IMR-90 (cell line): ENCODE results near the gene SERPINB10. TPM values are rescaled to one million over a fixed set of nuclear protein-coding genes. Genes with fewer than 3 reads are reported as not detected.

Experiments used
- ATAC-seq: fragments of 200-7000 bp; cut with Tn5 transposase; 2 replicates; pipeline ENCODE4 v1.9.1; 2020; ENCODE audit warnings: low read depth, mild to moderate bottlenecking, moderate library complexity
- BruUV-seq: library from RNA; stranded (reverse); fragments of 400-500 nt; replicated peaks from 2 replicates; lab custom pipeline; 2021; lab: Mats Ljungman, UMichigan
- CTCF ChIA-PET: fragments of 300-600 bp; formaldehyde crosslinking; extraction: SDS; loops from one replicate; lab custom pipeline; 2021; ENCODE audit warnings: antibody characterized with exemption; lab: Yijun Ruan, JAX
- POLR2A ChIA-PET: fragments of 300-600 bp; sonication (Branson Sonifier 250); formaldehyde crosslinking; loops from one replicate; lab custom pipeline; 2022; ENCODE audit warnings: antibody characterized with exemption; ENCODE audit not compliant: unreplicated experiment; lab: Charles Lee
- DNase-seq: peaks from one replicate; pipeline ENCODE4 v3.0.0; 2013
- H2AFZ ChIP-seq: replicated peaks from 2 replicates; pipeline ENCODE3; 2013; ENCODE audit warnings: low read length, mild to moderate bottlenecking; ENCODE audit not compliant: poor library complexity
- H2AK5ac ChIP-seq: 2 replicates; pipeline ENCODE4 v1.6.1; 2013; ENCODE audit warnings: low read depth, low read length, inconsistent platforms
- H2AK9ac ChIP-seq: replicated peaks from 2 replicates; pipeline ENCODE3; 2013; ENCODE audit warnings: mild to moderate bottlenecking, low read depth, low read length, moderate library complexity; ENCODE audit not compliant: poor library complexity
- H2BK120ac ChIP-seq: 2 replicates; pipeline ENCODE4 v1.6.1; 2013; ENCODE audit warnings: low read depth, low read length, inconsistent platforms
- H2BK15ac ChIP-seq: 3 replicates; pipeline ENCODE4 v1.6.1; 2013; ENCODE audit warnings: low read depth, low read length, inconsistent platforms
- H2BK20ac ChIP-seq: 2 replicates; pipeline ENCODE4 v1.6.1; 2013; ENCODE audit warnings: low read depth, mild to moderate bottlenecking, inconsistent platforms, low read length, moderate library complexity
- H2BK5ac ChIP-seq: 2 replicates; pipeline ENCODE4 v1.6.1; 2013; ENCODE audit warnings: mild to moderate bottlenecking, low read depth, low read length, inconsistent platforms; ENCODE audit not compliant: poor library complexity, severe bottlenecking
- H3K14ac ChIP-seq: replicated peaks from 2 replicates; pipeline ENCODE4 v1.6.1; 2013; ENCODE audit warnings: low read depth, low read length, inconsistent platforms
- H3K18ac ChIP-seq: 2 replicates; pipeline ENCODE4 v1.6.1; 2013; ENCODE audit warnings: low read depth, low read length, control low read depth
- H3K23ac ChIP-seq: 2 replicates; pipeline ENCODE4 v1.6.1; 2013; ENCODE audit warnings: low read depth, low read length, inconsistent platforms
- H3K27ac ChIP-seq: 2 replicates; pipeline ENCODE4 v1.5.1; 2013; ENCODE audit warnings: mild to moderate bottlenecking, control low read depth, low read length; ENCODE audit not compliant: insufficient read depth
- H3K27me3 ChIP-seq: 2 replicates; pipeline ENCODE4 v1.6.1; 2013; ENCODE audit warnings: low read length; ENCODE audit not compliant: control insufficient read depth, insufficient read depth
- H3K36me3 ChIP-seq: 2 replicates; pipeline ENCODE4 v1.6.1; 2013; ENCODE audit warnings: low read length, mixed read lengths; ENCODE audit not compliant: control insufficient read depth, insufficient read depth
- H3K4ac ChIP-seq: 2 replicates; pipeline ENCODE4 v1.6.1; 2013; ENCODE audit warnings: low read depth, low read length, inconsistent platforms
- H3K4me1 ChIP-seq: 2 replicates; pipeline ENCODE4 v1.6.1; 2013; ENCODE audit warnings: low read length, mixed read lengths; ENCODE audit not compliant: control insufficient read depth, insufficient read depth
- H3K4me2 ChIP-seq: 2 replicates; pipeline ENCODE4 v1.6.1; 2013; ENCODE audit warnings: low read depth, mild to moderate bottlenecking, control low read depth, low read length, moderate library complexity
- H3K4me3 ChIP-seq: 2 replicates; pipeline ENCODE4 v1.5.1; 2013; ENCODE audit warnings: low read depth, mild to moderate bottlenecking, control low read depth, low read length, moderate library complexity; ENCODE audit not compliant: insufficient read depth
- H3K56ac ChIP-seq: 2 replicates; pipeline ENCODE4 v1.6.1; 2013; ENCODE audit warnings: low read length, inconsistent platforms; ENCODE audit not compliant: insufficient read depth; ENCODE audit errors: extremely low read depth
- H3K79me1 ChIP-seq, 2 experiments: 2 replicates each; pipeline ENCODE4 v1.6.1; 2013; ENCODE audit warnings: low read length in 2 of 2, inconsistent platforms in 1 of 2, low read depth in 1 of 2
- H3K9ac ChIP-seq: 2 replicates; pipeline ENCODE4 v1.6.1; 2013; ENCODE audit warnings: low read depth, low read length, control low read depth
- H3K9me1 ChIP-seq: 2 replicates; pipeline ENCODE4 v1.6.1; 2013; ENCODE audit warnings: low read length, inconsistent platforms; ENCODE audit not compliant: insufficient read depth
- H3K9me3 ChIP-seq: 2 replicates; pipeline ENCODE4 v1.6.1; 2013; ENCODE audit warnings: low read length; ENCODE audit not compliant: control insufficient read depth, insufficient read depth
- H4K20me1 ChIP-seq: 2 replicates; pipeline ENCODE4 v1.6.1; 2013; ENCODE audit warnings: low read length, inconsistent platforms; ENCODE audit not compliant: insufficient read depth
- H4K5ac ChIP-seq: 2 replicates; pipeline ENCODE4 v1.6.1; 2013; ENCODE audit warnings: mild to moderate bottlenecking, low read depth, low read length, control low read depth
- H4K8ac ChIP-seq, 2 experiments: 2 replicates each; pipeline ENCODE4 v1.6.1; 2013; ENCODE audit warnings: low read depth in 2 of 2, low read length in 2 of 2, control low read depth in 1 of 2, inconsistent platforms in 1 of 2
- H4K91ac ChIP-seq: 2 replicates; pipeline ENCODE4 v1.6.1; 2013; ENCODE audit warnings: low read depth, low read length, inconsistent platforms; ENCODE audit not compliant: insufficient read depth
- BHLHE40 ChIP-seq: fragments of 150-350 bp; IDR thresholded peaks from 2 replicates; pipeline ENCODE4 v1.6.1; 2016; ENCODE audit warnings: mild to moderate bottlenecking, low read depth, low read length
- CHD1 ChIP-seq: IDR thresholded peaks from 2 replicates; pipeline ENCODE4 v1.6.1; 2012; ENCODE audit warnings: low read depth, low read length, improper control_type of control experiment
- SMC3 ChIP-seq: fragments of 150-350 bp; IDR thresholded peaks from 2 replicates; pipeline ENCODE4 v1.6.1; 2016; ENCODE audit warnings: low read depth, mild to moderate bottlenecking, antibody characterized with exemption, low read length, moderate library complexity
- WGBS, 2 experiments: methylation state at CpG; one replicate each; pipeline versions ENCODE4 v1.1.5 to v1.1.7; 2013; ENCODE audit warnings: missing lambda C conversion rate in 2 of 2; ENCODE audit not compliant: insufficient read length in 1 of 2; ENCODE audit errors: extremely low coverage in 2 of 2; 5-methylcytosine and 5-hydroxymethylcytosine counted together
- dilution Hi-C: fragments of 300-500 bp; cut with HindIII; formaldehyde crosslinking; loops from one replicate; pipeline ENCODE4 v1.14.3; 2018; ENCODE audit warnings: low sequenced_read_pairs; ENCODE audit not compliant: unreplicated experiment
- in situ Hi-C: fragments of 300-500 bp; cut with MboI; formaldehyde crosslinking; loops from 3 replicates; pipeline ENCODE4 v1.14.3; 2019; ENCODE audit warnings: low sequenced_read_pairs, inconsistent platforms, mixed read lengths
- intact Hi-C: fragments of 100-400 bp; cut with micrococcal nuclease; formaldehyde crosslinking; loops from 2 replicates; pipeline ENCODE4 v1.10.0; 2022
- polyA plus RNA-seq, 3 experiments: library from polyadenylated mRNA; depleted of rRNA; stranded (reverse); fragments of >200 nt; gene quantifications; 2 replicates each; pipeline ENCODE4 v1.2.3, GENCODE V29; 2012; ENCODE audit warnings: low replicate concordance in 1 of 3
- total RNA-seq: library from RNA; depleted of rRNA; stranded (reverse); fragments of >200 nt; gene quantifications from 2 replicates; pipeline ENCODE4 v1.2.3, GENCODE V29; 2012
- TF ChIP-seq, protein P1 (sequence below): conservative IDR thresholded peaks from 2 replicates; pipeline ENCODE4 v1.5.1; 2012; ENCODE audit warnings: mild to moderate bottlenecking, low read depth, low read length, improper control_type of control experiment

Gene SERPINB10
- total and polyA plus RNA-seq, 2 of the 4 experiments (the other 2 are of a cell fraction), result not detected

DNA sequence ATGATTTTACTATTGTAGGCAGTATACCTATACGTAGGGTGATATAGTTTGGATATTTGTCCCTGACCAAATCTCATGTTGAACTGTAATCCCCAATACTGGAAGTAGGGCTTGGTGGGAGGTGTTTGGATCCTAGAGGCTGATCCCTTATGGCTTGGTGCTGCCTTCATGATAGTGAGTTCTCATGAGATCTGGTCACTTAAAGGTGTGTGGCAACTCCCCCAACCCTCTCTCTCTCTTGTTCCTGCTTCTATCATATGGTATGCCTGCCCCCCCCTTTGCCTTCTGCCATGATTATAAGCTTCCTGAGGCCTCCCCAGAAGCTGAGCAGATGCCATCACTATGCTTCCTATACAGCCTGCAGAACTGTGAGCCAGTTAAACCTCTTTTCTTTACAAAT is 1.7 kb upstream of the SERPINB10 start:
- Histone ChIP-seq H2AK5ac (no peak overlapping the region), H3K9me1 (no peaks in the 10 kb centered on the region), H2AK9ac (no peak overlapping the region), H2BK15ac (no peak overlapping the region), H2BK20ac (no peak overlapping the region), H3K4ac (no peak overlapping the region), H3K4me3 (no peak overlapping the region), H2BK5ac (no peak overlapping the region), H4K5ac (no peak overlapping the region), H4K20me1 (no peaks in the 10 kb centered on the region), H3K27ac (no peak overlapping the region), H3K27me3 (no peaks in the 10 kb centered on the region), H3K56ac (no peak overlapping the region), H3K79me1 (no peaks in the 10 kb centered on the region), H2BK120ac (no peak overlapping the region), H2AFZ (no peak overlapping the region), H3K36me3 (no peaks in the 10 kb centered on the region), H3K9ac (no peak overlapping the region), H3K4me2 (no peak overlapping the region), H3K9me3 (no peaks in the 10 kb centered on the region), H3K14ac (no peak overlapping the region), H4K8ac (no peak overlapping the region), H4K91ac (no peak overlapping the region), H3K4me1 (no peaks in the 10 kb centered on the region), H3K23ac (no peak overlapping the region), H3K18ac (no peak overlapping the region)
- no TSS peak for BruUV-seq
- no CpG with 5 or more reads among the region's 1 CpG for WGBS, 2 experiments
- CTCF ChIA-PET, result no interaction called here
- TF ChIP-seq SMC3, result no peak
- no peak for TF ChIP-seq BHLHE40
- no peak for TF ChIP-seq CHD1
- TF ChIP-seq, protein P1, sequence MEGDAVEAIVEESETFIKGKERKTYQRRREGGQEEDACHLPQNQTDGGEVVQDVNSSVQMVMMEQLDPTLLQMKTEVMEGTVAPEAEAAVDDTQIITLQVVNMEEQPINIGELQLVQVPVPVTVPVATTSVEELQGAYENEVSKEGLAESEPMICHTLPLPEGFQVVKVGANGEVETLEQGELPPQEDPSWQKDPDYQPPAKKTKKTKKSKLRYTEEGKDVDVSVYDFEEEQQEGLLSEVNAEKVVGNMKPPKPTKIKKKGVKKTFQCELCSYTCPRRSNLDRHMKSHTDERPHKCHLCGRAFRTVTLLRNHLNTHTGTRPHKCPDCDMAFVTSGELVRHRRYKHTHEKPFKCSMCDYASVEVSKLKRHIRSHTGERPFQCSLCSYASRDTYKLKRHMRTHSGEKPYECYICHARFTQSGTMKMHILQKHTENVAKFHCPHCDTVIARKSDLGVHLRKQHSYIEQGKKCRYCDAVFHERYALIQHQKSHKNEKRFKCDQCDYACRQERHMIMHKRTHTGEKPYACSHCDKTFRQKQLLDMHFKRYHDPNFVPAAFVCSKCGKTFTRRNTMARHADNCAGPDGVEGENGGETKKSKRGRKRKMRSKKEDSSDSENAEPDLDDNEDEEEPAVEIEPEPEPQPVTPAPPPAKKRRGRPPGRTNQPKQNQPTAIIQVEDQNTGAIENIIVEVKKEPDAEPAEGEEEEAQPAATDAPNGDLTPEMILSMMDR, result no peak
- DNase-seq (no peak), ATAC-seq (no peak)
- in situ Hi-C loops (no loop called here), intact Hi-C loops (no loop called here), dilution Hi-C loops (no loop called here)
- POLR2A ChIA-PET, result no interaction called here
